Right forelimb (tissue), 1 donor: ENCODE data around the gene NOL3.

Source experiments
- DNase-seq: peaks from one replicate; pipeline ENCODE4 v3.0.0-alpha.2; 2018

Gene NOL3

GRCh38 chr16:67173323-67173722, 3.0 kb downstream of the NOL3 start:
- no peak for DNase-seq

- peak; percentile 76 for DNase-seq
Observed at GRCh38 chr16:67173808-67174705, 3.7 kb downstream of the NOL3 start.

- no peak for DNase-seq
Observed at GRCh38 chr16:67174706-67175231, 4.4 kb downstream of the NOL3 start.

- DNase-seq, result no peak
Observed at GRCh38 chr16:67176662-67177061, 6.3 kb downstream of the NOL3 start.

GRCh38 chr16:67177743-67178699, 7.7 kb downstream of the NOL3 start:
- DNase-seq, result no peak

GRCh38 chr16:67179421-67180080, 9.2 kb downstream of the NOL3 start:
- no peak for DNase-seq

- DNase-seq, result no peak
Observed at GRCh38 chr16:67180166-67180565, 9.8 kb downstream of the NOL3 start.

- no peak for DNase-seq
Observed at GRCh38 chr16:67181346-67181745, 11.0 kb downstream of the NOL3 start.

- no peak for DNase-seq
Observed at GRCh38 chr16:67182288-67182687, 11.9 kb downstream of the NOL3 start.

- DNase-seq, result no peak
Observed at GRCh38 chr16:67183284-67183626, 12.9 kb downstream of the NOL3 start.

- peak; percentile 97 for DNase-seq
Observed at GRCh38 chr16:67183627-67184452, 13.5 kb downstream of the NOL3 start, which contains the start of gene MATCAP1. Gene MATCAP1 (minus strand): TSS chr16:67183963. CDS start chr16:67180610, 3,353 bp downstream.

GRCh38 chr16:67184453-67184994, 14.2 kb downstream of the NOL3 start:
- no peak for DNase-seq

GRCh38 chr16:67184995-67185650, 14.8 kb downstream of the NOL3 start:
- DNase-seq, result peak; percentile 95

GRCh38 chr16:67185651-67186134, 15.4 kb downstream of the NOL3 start:
- DNase-seq, result no peak

GRCh38 chr16:67186550-67186950, 16.2 kb downstream of the NOL3 start:
- no peak for DNase-seq

- no peak for DNase-seq
Observed at GRCh38 chr16:67187175-67187890, 17.0 kb downstream of the NOL3 start.

GRCh38 chr16:67188323-67188722, 18.0 kb downstream of the NOL3 start:
- no peak for DNase-seq

- no peak for DNase-seq
Observed at GRCh38 chr16:67188798-67189197, 18.5 kb downstream of the NOL3 start.

- DNase-seq, result no peak
Observed at GRCh38 chr16:67190041-67190440, 19.7 kb downstream of the NOL3 start, which contains the start of gene EXOC3L1. Gene EXOC3L1 (minus strand): TSS chr16:67190136. CDS start chr16:67189676, 460 bp downstream.
